Panc1 (cell line): ENCODE results near the gene SPO11. TPM values are rescaled to one million over a fixed set of nuclear protein-coding genes. Genes with fewer than 3 reads are reported as not detected.

ENCODE experiments used
- ATAC-seq: fragments of 200-7000 bp; cut with Tn5 transposase; 2 replicates; pipeline ENCODE4 v1.9.1; 2020; ENCODE audit warnings: mild to moderate bottlenecking, moderate library complexity
- BruUV-seq: library from RNA; stranded (reverse); fragments of 400-500 nt; replicated peaks from 2 replicates; lab custom pipeline; 2021; lab: Mats Ljungman, UMichigan
- CTCF ChIA-PET: fragments of 300-600 bp; sonication (Branson Sonifier 250); formaldehyde crosslinking; loops from one replicate; lab custom pipeline; 2022; ENCODE audit warnings: antibody characterized with exemption; lab: Charles Lee
- POLR2A ChIA-PET: fragments of 300-600 bp; sonication (Branson Sonifier 250); formaldehyde crosslinking; loops from one replicate; lab custom pipeline; 2022; ENCODE audit warnings: antibody characterized with exemption; lab: Charles Lee
- DNase-seq: peaks from one replicate; pipeline ENCODE4 v3.0.0-alpha.2; 2010; ENCODE audit warnings: low read depth, low spot score
- H3K27ac ChIP-seq: 2 replicates; pipeline ENCODE4 v1.5.1; 2011; ENCODE audit warnings: mild to moderate bottlenecking, low read length, inconsistent platforms
- H3K27me3 ChIP-seq: fragments of 200-500 bp; sonication (Bioruptor generic); 2 replicates; pipeline ENCODE4 v1.6.0; 2014; ENCODE audit warnings: low read length, inconsistent platforms; ENCODE audit not compliant: control insufficient read depth, insufficient read depth
- H3K36me3 ChIP-seq: fragments of 200-500 bp; sonication (Bioruptor generic); 2 replicates; pipeline ENCODE4 v1.5.1; 2014; ENCODE audit warnings: inconsistent platforms, mild to moderate bottlenecking, low read length, moderate library complexity; ENCODE audit not compliant: control insufficient read depth, insufficient read depth
- H3K4me1 ChIP-seq: 2 replicates; pipeline ENCODE4 v1.5.1; 2011; ENCODE audit warnings: inconsistent platforms, mild to moderate bottlenecking, low read length, moderate library complexity; ENCODE audit not compliant: control insufficient read depth, insufficient read depth
- H3K4me3 ChIP-seq, 2 experiments: 2 replicates each; pipeline ENCODE4 v1.5.1; 2011 to 2012; ENCODE audit warnings: low read depth in 2 of 2, low read length in 2 of 2, mild to moderate bottlenecking in 2 of 2, inconsistent platforms in 1 of 2, moderate library complexity in 1 of 2
- H3K9me3 ChIP-seq: fragments of 200-500 bp; sonication (Bioruptor generic); 2 replicates; pipeline ENCODE4 v1.5.1; 2014; ENCODE audit warnings: low read depth, mild to moderate bottlenecking, inconsistent platforms, low read length, moderate library complexity; ENCODE audit not compliant: control insufficient read depth, insufficient read depth
- CTCF ChIP-seq: fragments of 450-650 bp; IDR thresholded peaks from 2 replicates; pipeline ENCODE4 v1.5.1; 2017; ENCODE audit warnings: mild to moderate bottlenecking
- POLR2AphosphoS5 ChIP-seq: IDR thresholded peaks from 2 replicates; pipeline ENCODE4 v1.6.1; 2012; ENCODE audit warnings: mild to moderate bottlenecking, low read depth, low read length, moderate library complexity
- SIN3A ChIP-seq: IDR thresholded peaks from 2 replicates; pipeline ENCODE4 v1.6.1; 2012; ENCODE audit warnings: low read depth, mild to moderate bottlenecking, low read length, moderate library complexity, borderline replicate concordance; ENCODE audit not compliant: insufficient read depth
- TCF7L2 ChIP-seq: IDR thresholded peaks from 2 replicates; pipeline ENCODE4 v1.6.1; 2011; ENCODE audit warnings: mild to moderate bottlenecking, low read depth, low read length, inconsistent platforms
- in situ Hi-C: cut with HindIII; loops from 2 replicates; pipeline ENCODE4 v1.10.0; 2016; ENCODE audit warnings: low sequenced_read_pairs, low pct_unique_long_range_greater_than_20kb
- intact Hi-C: fragments of 100-400 bp; cut with micrococcal nuclease; formaldehyde crosslinking; loops from one replicate; pipeline ENCODE4 v1.10.0; 2022; ENCODE audit not compliant: unreplicated experiment
- total RNA-seq: library from RNA; stranded (reverse); gene quantifications from one replicate; pipeline ENCODE4 v1.2.1, GENCODE V29; 2021; ENCODE audit not compliant: unreplicated experiment
- TF ChIP-seq, protein P1 (sequence below), 2 experiments: IDR thresholded peaks; 2 replicates each; pipeline ENCODE4 v1.6.1; 2011 to 2012; ENCODE audit warnings: low read depth in 2 of 2, control low read depth in 1 of 2, low read length in 1 of 2, mild to moderate bottlenecking in 1 of 2, moderate library complexity in 1 of 2; ENCODE audit not compliant: insufficient read depth in 1 of 2

The SPO11 gene
- total RNA-seq, 1 experiment from 2014 or later = not detected

- Histone ChIP-seq H3K4me1 (no peaks in the 10 kb centered on the region), H3K27me3 (no peaks in the 10 kb centered on the region), H3K36me3 (peaks cover 27% of the 10 kb centered on the region), H3K9me3 (no peaks in the 10 kb centered on the region), H3K4me3 (no peak overlapping the region), H3K27ac (no peak overlapping the region)
- no peak for TF ChIP-seq TCF7L2
- TF ChIP-seq, protein P1, sequence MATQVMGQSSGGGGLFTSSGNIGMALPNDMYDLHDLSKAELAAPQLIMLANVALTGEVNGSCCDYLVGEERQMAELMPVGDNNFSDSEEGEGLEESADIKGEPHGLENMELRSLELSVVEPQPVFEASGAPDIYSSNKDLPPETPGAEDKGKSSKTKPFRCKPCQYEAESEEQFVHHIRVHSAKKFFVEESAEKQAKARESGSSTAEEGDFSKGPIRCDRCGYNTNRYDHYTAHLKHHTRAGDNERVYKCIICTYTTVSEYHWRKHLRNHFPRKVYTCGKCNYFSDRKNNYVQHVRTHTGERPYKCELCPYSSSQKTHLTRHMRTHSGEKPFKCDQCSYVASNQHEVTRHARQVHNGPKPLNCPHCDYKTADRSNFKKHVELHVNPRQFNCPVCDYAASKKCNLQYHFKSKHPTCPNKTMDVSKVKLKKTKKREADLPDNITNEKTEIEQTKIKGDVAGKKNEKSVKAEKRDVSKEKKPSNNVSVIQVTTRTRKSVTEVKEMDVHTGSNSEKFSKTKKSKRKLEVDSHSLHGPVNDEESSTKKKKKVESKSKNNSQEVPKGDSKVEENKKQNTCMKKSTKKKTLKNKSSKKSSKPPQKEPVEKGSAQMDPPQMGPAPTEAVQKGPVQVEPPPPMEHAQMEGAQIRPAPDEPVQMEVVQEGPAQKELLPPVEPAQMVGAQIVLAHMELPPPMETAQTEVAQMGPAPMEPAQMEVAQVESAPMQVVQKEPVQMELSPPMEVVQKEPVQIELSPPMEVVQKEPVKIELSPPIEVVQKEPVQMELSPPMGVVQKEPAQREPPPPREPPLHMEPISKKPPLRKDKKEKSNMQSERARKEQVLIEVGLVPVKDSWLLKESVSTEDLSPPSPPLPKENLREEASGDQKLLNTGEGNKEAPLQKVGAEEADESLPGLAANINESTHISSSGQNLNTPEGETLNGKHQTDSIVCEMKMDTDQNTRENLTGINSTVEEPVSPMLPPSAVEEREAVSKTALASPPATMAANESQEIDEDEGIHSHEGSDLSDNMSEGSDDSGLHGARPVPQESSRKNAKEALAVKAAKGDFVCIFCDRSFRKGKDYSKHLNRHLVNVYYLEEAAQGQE (IDR thresholded peaks at IDR 0.05; ENCODE audit: insufficient read depth in 1 of 2, low read depth in 2 of 2, low read length in 1 of 2) = no peak
- no peak for TF ChIP-seq CTCF
- no peak for TF ChIP-seq POLR2AphosphoS5
- TF ChIP-seq SIN3A = no peak
- POLR2A ChIA-PET = no interaction called here
- in situ Hi-C loops (no loop called here), intact Hi-C loops (no loop called here)
- CTCF ChIA-PET = no interaction called here
- no peak for ATAC-seq
- BruUV-seq = no TSS peak
- no peak for DNase-seq
Observed at GRCh38 chr20:57361517-57361916, 31.9 kb downstream of the SPO11 start.

GRCh38 chr20:57364451-57364850 is 34.8 kb downstream of the SPO11 start:
- no peak for TF ChIP-seq SIN3A
- no peak for TF ChIP-seq POLR2AphosphoS5
- TF ChIP-seq TCF7L2 = no peak
- no peak for TF ChIP-seq CTCF
- TF ChIP-seq, protein P1 (IDR thresholded peaks at IDR 0.05; ENCODE audit: insufficient read depth in 1 of 2, low read depth in 2 of 2, low read length in 1 of 2) = no peak
- H3K4me3 ChIP-seq = no peak overlapping the region
- intact Hi-C loops = no loop called here
- H3K4me1 ChIP-seq = no peaks in the 10 kb centered on the region
- CTCF ChIA-PET = interaction anchor here (0.6 kb wide), 1 partner anchor 815 kb away, joined by 5 read pairs; no protein-coding TSS in a partner anchor
- peaks cover 43% of the 10 kb centered on the region for H3K36me3 ChIP-seq
- in situ Hi-C loops = no loop called here
- no TSS peak for BruUV-seq
- no peaks in the 10 kb centered on the region for H3K9me3 ChIP-seq
- DNase-seq = no peak
- ATAC-seq = no peak
- no peak overlapping the region for H3K27ac ChIP-seq
- no peaks in the 10 kb centered on the region for H3K27me3 ChIP-seq
- POLR2A ChIA-PET = no interaction called here
